OCI-LY7 (cell line): ENCODE measurements around the gene PAK5. TPM values are rescaled to one million over a fixed set of nuclear protein-coding genes. Genes with fewer than 3 reads are reported as not detected.

Source experiments
- BruUV-seq: library from RNA; stranded (reverse); fragments of 400-500 nt; replicated peaks from 2 replicates; lab custom pipeline; 2021; lab: Mats Ljungman, UMichigan
- CTCF ChIA-PET: fragments of 300-600 bp; sonication (Branson Sonifier 250); formaldehyde crosslinking; loops from one replicate; lab custom pipeline; 2022; ENCODE audit warnings: antibody characterized with exemption; ENCODE audit not compliant: unreplicated experiment; lab: Charles Lee
- POLR2A ChIA-PET: fragments of 300-600 bp; sonication (Branson Sonifier 250); formaldehyde crosslinking; loops from one replicate; lab custom pipeline; 2022; ENCODE audit warnings: antibody characterized with exemption; lab: Charles Lee
- DNase-seq: peaks from one replicate; pipeline ENCODE4 v3.0.0-alpha.2; 2015; ENCODE audit warnings: low spot score
- H2AFZ ChIP-seq: fragments of 200-600 bp; sonication (generic), shearing (Covaris generic); 2 replicates; pipeline ENCODE4 v1.6.1; 2014; ENCODE audit warnings: mild to moderate bottlenecking, antibody characterized with exemption, low read length, moderate library complexity
- H3K27ac ChIP-seq: fragments of 200-600 bp; sonication (generic); 2 replicates; pipeline ENCODE4 v1.5.1; 2014; ENCODE audit warnings: mixed run types, low read depth, mild to moderate bottlenecking, moderate library complexity, low read length, inconsistent platforms; ENCODE audit not compliant: poor library complexity, severe bottlenecking
- H3K36me3 ChIP-seq: fragments of 200-600 bp; sonication (generic); 2 replicates; pipeline ENCODE4 v1.6.1; 2014; ENCODE audit warnings: mild to moderate bottlenecking, antibody characterized with exemption, low read length, moderate library complexity, mixed read lengths; ENCODE audit not compliant: insufficient read depth
- H3K4me1 ChIP-seq: fragments of 200-600 bp; sonication (generic); 2 replicates; pipeline ENCODE4 v1.5.1; 2014; ENCODE audit warnings: mild to moderate bottlenecking, low read length; ENCODE audit not compliant: insufficient read depth, poor library complexity, severe bottlenecking
- H3K4me2 ChIP-seq: fragments of 200-600 bp; sonication (generic); 2 replicates; pipeline ENCODE4 v1.6.1; 2014; ENCODE audit warnings: mild to moderate bottlenecking, low read length
- H3K4me3 ChIP-seq: fragments of 200-600 bp; sonication (generic); 2 replicates; pipeline ENCODE4 v1.5.1; 2014; ENCODE audit warnings: mild to moderate bottlenecking, low read depth, low read length; ENCODE audit not compliant: poor library complexity, severe bottlenecking
- H3K79me2 ChIP-seq: fragments of 200-600 bp; sonication (generic); 2 replicates; pipeline ENCODE4 v1.6.1; 2016; ENCODE audit warnings: low read depth, mild to moderate bottlenecking, low read length, moderate library complexity, mixed read lengths; ENCODE audit not compliant: insufficient read depth
- H3K9me2 ChIP-seq: fragments of 200-600 bp; sonication (generic); 2 replicates; pipeline ENCODE4 v1.6.1; 2016; ENCODE audit warnings: mild to moderate bottlenecking, low read length, mixed read lengths; ENCODE audit not compliant: insufficient read depth
- H3K9me3 ChIP-seq: fragments of 200-600 bp; sonication (generic); 2 replicates; pipeline ENCODE4 v1.6.1; 2014; ENCODE audit warnings: mild to moderate bottlenecking, mixed run types, low read length, mixed read lengths
- H4K20me1 ChIP-seq: fragments of 200-600 bp; sonication (generic); 2 replicates; pipeline ENCODE4 v1.6.1; 2014; ENCODE audit warnings: mild to moderate bottlenecking, antibody characterized with exemption, low read length, moderate library complexity, mixed read lengths; ENCODE audit not compliant: insufficient read depth
- CTCF ChIP-seq: fragments of 200-600 bp; sonication (generic); conservative IDR thresholded peaks from 2 replicates; pipeline ENCODE4 v1.5.1; 2014; ENCODE audit warnings: mild to moderate bottlenecking, antibody characterized with exemption, low read length, moderate library complexity, mixed read lengths
- EZH2phosphoT487 ChIP-seq: fragments of 200-600 bp; sonication (generic); IDR thresholded peaks from 2 replicates; pipeline ENCODE4 v1.6.1; 2018; ENCODE audit warnings: low read depth, borderline replicate concordance, mild to moderate bottlenecking, mixed run types, antibody characterized with exemption, low read length, moderate library complexity, mixed read lengths
- intact Hi-C: fragments of 100-400 bp; cut with micrococcal nuclease; formaldehyde crosslinking; loops from one replicate; pipeline ENCODE4 v1.10.0; 2022; ENCODE audit not compliant: unreplicated experiment
- total RNA-seq, 2 experiments: library from RNA; depleted of rRNA in 1 of 2; stranded (reverse); fragments of >200 nt in 1 of 2; shearing (Covaris generic) in 1 of 2; gene quantifications; 2 replicates each; pipeline ENCODE4 v1.2.3, GENCODE V29; 2014 to 2022

The PAK5 gene
- total RNA-seq, 2 experiments from 2014 or later, result not detected

- no TSS peak for BruUV-seq
- H3K9me2 ChIP-seq, result no peaks in the 10 kb centered on the region
- H3K36me3 ChIP-seq, result no peaks in the 10 kb centered on the region
- H3K9me3 ChIP-seq, result no peaks in the 10 kb centered on the region
- TF ChIP-seq EZH2phosphoT487 (no peak), CTCF (no peak)
- DNase-seq, result no peak
- no peak within 1 kb of the TSS for H3K4me2 ChIP-seq
- CTCF ChIA-PET, result no interaction called here
- POLR2A ChIA-PET, result no interaction called here
- no peak within 1 kb of the TSS for H3K4me3 ChIP-seq
- H3K79me2 ChIP-seq, result no peaks in the 10 kb centered on the region
- no peak within 1 kb of the TSS for H3K27ac ChIP-seq
- no peak within 1 kb of the TSS for H2AFZ ChIP-seq
- H4K20me1 ChIP-seq, result no peaks in the 10 kb centered on the region
- intact Hi-C loops, result no loop called here
- H3K4me1 ChIP-seq, result peaks cover 5% of the 10 kb centered on the region
These were observed 324.2 kb downstream of the PAK5 start, which contains the start of gene LAMP5 for GRCh38 chr20:9514461-9515213. TSS of gene LAMP5 (plus strand) at chr20:9514590. CDS start at chr20:9514853, 263 bp downstream.

GRCh38 chr20:9514072-9514460 lies 324.8 kb downstream of the PAK5 start:
- peaks cover 5% of the 10 kb centered on the region for H3K4me1 ChIP-seq
- H4K20me1 ChIP-seq, result no peaks in the 10 kb centered on the region
- BruUV-seq, result no TSS peak
- H3K4me3 ChIP-seq, result no peak overlapping the region
- CTCF ChIA-PET, result no interaction called here
- intact Hi-C loops, result no loop called here
- no peaks in the 10 kb centered on the region for H3K9me2 ChIP-seq
- TF ChIP-seq EZH2phosphoT487, result no peak
- no peak for TF ChIP-seq CTCF
- no peak for DNase-seq
- H3K9me3 ChIP-seq, result no peaks in the 10 kb centered on the region
- POLR2A ChIA-PET, result no interaction called here
- H3K4me2 ChIP-seq, result no peak overlapping the region
- H3K36me3 ChIP-seq, result no peaks in the 10 kb centered on the region
- H2AFZ ChIP-seq, result no peak overlapping the region
- no peaks in the 10 kb centered on the region for H3K79me2 ChIP-seq
- H3K27ac ChIP-seq, result no peak overlapping the region

- TF ChIP-seq CTCF (no peak), EZH2phosphoT487 (no peak)
- H3K4me1 ChIP-seq, result peaks cover 5% of the 10 kb centered on the region
- no peak overlapping the region for H3K4me3 ChIP-seq
- no peaks in the 10 kb centered on the region for H3K9me3 ChIP-seq
- H3K4me2 ChIP-seq, result peak overlapping the region; percentile 15
- no peak overlapping the region for H3K27ac ChIP-seq
- no TSS peak for BruUV-seq
- no peaks in the 10 kb centered on the region for H3K79me2 ChIP-seq
- intact Hi-C loops, result no loop called here
- no peaks in the 10 kb centered on the region for H3K36me3 ChIP-seq
- H4K20me1 ChIP-seq, result no peaks in the 10 kb centered on the region
- DNase-seq, result peak; percentile 1
- ChIA-PET POLR2A (interaction anchor here (0.6 kb wide), 1 partner anchor 550 kb away, joined by 3 read pairs; no protein-coding TSS in a partner anchor), CTCF (no interaction called here)
- H3K9me2 ChIP-seq, result no peaks in the 10 kb centered on the region
- no peak overlapping the region for H2AFZ ChIP-seq
These were observed 328.0 kb downstream of the PAK5 start for GRCh38 chr20:9510911-9511310.
